CD4-positive, alpha-beta memory T cell (primary cell): ENCODE data around the gene PER1. TPM values are rescaled to one million over a fixed set of nuclear protein-coding genes. Genes with fewer than 3 reads are reported as not detected.

ENCODE experiments used
- CTCF ChIA-PET: fragments of 350-600 bp; sonication (Branson Sonifier 250); formaldehyde crosslinking; loops from one replicate; lab custom pipeline; 2021; ENCODE audit warnings: inconsistent platforms; ENCODE audit not compliant: partially characterized antibody; lab: Charles Lee
- POLR2A ChIA-PET: fragments of 350-600 bp; sonication (Branson Sonifier 250); formaldehyde crosslinking; loops from one replicate; lab custom pipeline; 2021; ENCODE audit not compliant: partially characterized antibody; lab: Charles Lee
- DNase-seq, 5 donors: peaks; one replicate each; pipeline versions ENCODE4 v3.0.0 to v3.0.0-alpha.2; 2020 to 2022; ENCODE audit warnings: mixed read lengths in 1 of 5
- H3K27ac ChIP-seq: one replicate; pipeline ENCODE4 v1.7.0; 2013; ENCODE audit warnings: low read depth, low read length
- H3K27me3 ChIP-seq: 2 replicates; pipeline ENCODE4 v1.7.0; 2013; ENCODE audit warnings: mild to moderate bottlenecking, low read length, moderate library complexity; ENCODE audit not compliant: insufficient read depth
- H3K36me3 ChIP-seq: 2 replicates; pipeline ENCODE4 v1.7.0; 2013; ENCODE audit warnings: mild to moderate bottlenecking, low read length, moderate library complexity; ENCODE audit not compliant: insufficient read depth
- H3K4me1 ChIP-seq: 2 replicates; pipeline ENCODE4 v1.7.0; 2013; ENCODE audit warnings: mild to moderate bottlenecking, low read length, moderate library complexity; ENCODE audit not compliant: insufficient read depth
- H3K4me3 ChIP-seq, 2 donors: one replicate each; pipeline ENCODE4 v1.7.0; 2013; ENCODE audit warnings: low read length in 2 of 2, mild to moderate bottlenecking in 1 of 2
- H3K9me3 ChIP-seq, 2 donors: one replicate each; pipeline ENCODE4 v1.7.0; 2013; ENCODE audit warnings: low read length in 2 of 2, control low read depth in 1 of 2; ENCODE audit not compliant: control insufficient read depth in 1 of 2
- H3K27ac Mint-ChIP-seq, 7 donors: one replicate each; pipeline ENCODE4 v1.8.0; 2020 to 2021; ENCODE audit warnings: mixed read lengths in 7 of 7, mild to moderate bottlenecking in 6 of 7, inconsistent platforms in 3 of 7, moderate library complexity in 3 of 7
- H3K27me3 Mint-ChIP-seq, 2 donors: one replicate each; pipeline ENCODE4 v1.8.0; 2020 to 2021; ENCODE audit warnings: mixed read lengths in 2 of 2
- H3K36me3 Mint-ChIP-seq, 2 donors: one replicate each; pipeline ENCODE4 v1.8.0; 2020 to 2021; ENCODE audit warnings: mixed read lengths in 2 of 2, inconsistent platforms in 1 of 2, mild to moderate bottlenecking in 1 of 2
- H3K4me1 Mint-ChIP-seq, 4 donors: one replicate each; pipeline ENCODE4 v1.8.0; 2020 to 2021; ENCODE audit warnings: mixed read lengths in 4 of 4, mild to moderate bottlenecking in 1 of 4
- H3K4me3 Mint-ChIP-seq, 8 donors: one replicate each; pipeline ENCODE4 v1.8.0; 2020 to 2021; ENCODE audit warnings: mixed read lengths in 8 of 8, mild to moderate bottlenecking in 7 of 8, moderate library complexity in 6 of 8, inconsistent platforms in 3 of 8
- H3K9me3 Mint-ChIP-seq, 8 donors: one replicate each; pipeline ENCODE4 v1.8.0; 2020 to 2021; ENCODE audit warnings: mixed read lengths in 8 of 8, mild to moderate bottlenecking in 5 of 8, inconsistent platforms in 3 of 8, moderate library complexity in 1 of 8
- intact Hi-C: fragments of 100-400 bp; cut with micrococcal nuclease; formaldehyde crosslinking; loops from one replicate; pipeline ENCODE4 v1.15.1; 2023
- polyA plus RNA-seq, 2 donors: library from polyadenylated mRNA; unstranded; fragments of 300-500 nt; fragmentation: Illumina TruSeq; gene quantifications; one replicate each; pipeline ENCODE4 v1.2.3, GENCODE V29; 2021
- total RNA-seq, 2 experiments: library from RNA; stranded (reverse); gene quantifications; one replicate each; pipeline ENCODE4 v1.2.3, GENCODE V29; 2021

The PER1 gene
- total and polyA plus RNA-seq, 4 experiments from 2014 or later = 3.7 to 79.4 (median 48.7) TPM

GRCh38 chr17:8142887-8143580 lies 9.2 kb downstream of the PER1 start:
- Mint-ChIP-seq H3K27ac (peak overlapping the region in 4 of 7 donors; percentile 24 to 92 (median 63)), H3K9me3 (peaks cover 0 to 26% (median 0%) of the 10 kb centered on the region in 8 donors), H3K4me3 (peak overlapping the region in 2 of 8 donors; percentile 25), H3K27me3 (no peaks in the 10 kb centered on the region), H3K36me3 (peaks cover 39 to 59% of the 10 kb centered on the region in 2 donors), H3K4me1 (peaks cover 3 to 8% (median 4%) of the 10 kb centered on the region in 4 donors)
- POLR2A ChIA-PET = interaction anchor here (1.1 to 23.4 kb wide), 3 partner anchors 13 to 80 kb away, joined by 3 to 1074 read pairs (median 237); partner anchors contain the start of genes BORCS6, PER1, TMEM107 and VAMP2
- H3K9me3 ChIP-seq = no peaks in the 10 kb centered on the region
- H3K36me3 ChIP-seq = peaks cover 73% of the 10 kb centered on the region
- peak in 2 of 5 donors; percentile 22 to 28 for DNase-seq
- CTCF ChIA-PET = interaction anchor here (0.6 to 6.2 kb wide), 2 partner anchors 13 to 105 kb away, joined by 3 to 93 read pairs; partner anchors contain the start of gene CTC1
- H3K4me3 ChIP-seq = no peak overlapping the region
- intact Hi-C loops = no loop called here
- H3K27ac ChIP-seq = no peak overlapping the region
- H3K27me3 ChIP-seq = no peaks in the 10 kb centered on the region
- peaks cover 15% of the 10 kb centered on the region for H3K4me1 ChIP-seq

- intact Hi-C loops = no loop called here
- Histone ChIP-seq H3K27ac (no peak overlapping the region), H3K4me1 (peaks cover 20% of the 10 kb centered on the region), H3K27me3 (no peaks in the 10 kb centered on the region), H3K9me3 (no peaks in the 10 kb centered on the region), H3K4me3 (no peak overlapping the region), H3K36me3 (peaks cover 66% of the 10 kb centered on the region)
- peaks cover 0 to 8% (median 3%) of the 10 kb centered on the region in 4 donors for H3K4me1 Mint-ChIP-seq
- H3K27ac Mint-ChIP-seq = peak overlapping the region in 6 of 7 donors; percentile 42 to 89 (median 76)
- H3K27me3 Mint-ChIP-seq = no peaks in the 10 kb centered on the region
- H3K36me3 Mint-ChIP-seq = peaks cover 34 to 54% of the 10 kb centered on the region in 2 donors
- H3K4me3 Mint-ChIP-seq = peak overlapping the region in 1 of 8 donors; percentile 25
- ChIA-PET POLR2A (interaction anchor here (2.0 to 23.4 kb wide), 6 partner anchors 14 to 105 kb away, joined by 7 to 1074 read pairs (median 64); partner anchors contain the start of genes BORCS6, CTC1, PER1 and TMEM107), CTCF (interaction anchor here (0.9 to 6.2 kb wide), 7 partner anchors 8 to 159 kb away, joined by 3 to 93 read pairs (median 5); partner anchors contain the start of gene ALOXE3)
- peak in 2 of 5 donors; percentile 14 to 26 for DNase-seq
- H3K9me3 Mint-ChIP-seq = peaks cover 0 to 26% (median 0%) of the 10 kb centered on the region in 8 donors
These were observed 9.9 kb downstream of the PER1 start for GRCh38 chr17:8142158-8142886.

- Mint-ChIP-seq H3K4me3 (peak overlapping the region in 2 of 8 donors; percentile 20 to 50), H3K27ac (peak overlapping the region in 5 of 7 donors; percentile 35 to 88 (median 75)), H3K4me1 (peaks cover 0 to 8% (median 2%) of the 10 kb centered on the region in 4 donors), H3K36me3 (peaks cover 30 to 50% of the 10 kb centered on the region in 2 donors), H3K27me3 (no peaks in the 10 kb centered on the region), H3K9me3 (peaks cover 0 to 20% (median 0%) of the 10 kb centered on the region in 8 donors)
- H3K36me3 ChIP-seq = peaks cover 60% of the 10 kb centered on the region
- H3K27ac ChIP-seq = no peak overlapping the region
- CTCF ChIA-PET = interaction anchor here (0.9 to 6.2 kb wide), 8 partner anchors 9 to 159 kb away, joined by 3 to 93 read pairs (median 5); partner anchors contain the start of genes ALOXE3 and SLC25A35
- intact Hi-C loops = no loop called here
- POLR2A ChIA-PET = interaction anchor here (1.3 to 9.5 kb wide), 9 partner anchors 14 to 154 kb away, joined by 3 to 237 read pairs (median 28); partner anchors contain the start of genes BORCS6, CTC1, HES7 and PER1
- H3K9me3 ChIP-seq = no peaks in the 10 kb centered on the region
- H3K4me3 ChIP-seq = no peak overlapping the region
- peaks cover 20% of the 10 kb centered on the region for H3K4me1 ChIP-seq
- no peaks in the 10 kb centered on the region for H3K27me3 ChIP-seq
- peak in 2 of 5 donors; percentile 22 to 25 for DNase-seq
These were observed 10.5 kb downstream of the PER1 start for GRCh38 chr17:8141741-8142140.

DNA sequence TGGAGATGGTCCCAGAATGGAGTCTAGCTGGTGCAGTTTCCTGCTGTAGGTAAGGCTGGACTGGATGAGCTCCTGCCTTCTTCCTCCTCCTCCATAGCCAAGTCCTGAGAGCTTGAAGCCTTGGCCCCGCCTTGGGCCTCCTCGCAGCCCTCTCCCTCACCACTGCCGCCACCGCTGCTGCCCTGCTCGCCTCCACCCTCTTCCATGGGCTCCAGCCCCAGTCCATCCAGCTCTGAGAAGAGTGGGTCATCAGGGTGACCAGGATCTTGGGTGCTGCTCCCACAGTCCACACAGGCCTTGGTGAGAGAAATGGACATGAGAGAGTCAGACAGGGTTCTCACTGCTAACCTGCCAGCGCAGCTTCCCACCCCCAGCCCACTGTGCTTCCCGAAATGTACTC lies 11.2 kb downstream of the PER1 start:
- intact Hi-C loops = no loop called here
- peak in 2 of 5 donors; percentile 18 to 35 for DNase-seq
- Mint-ChIP-seq H3K27ac (peak overlapping the region in 5 of 7 donors; percentile 1 to 88 (median 25)), H3K36me3 (peaks cover 23 to 43% of the 10 kb centered on the region in 2 donors), H3K4me3 (peak overlapping the region in 2 of 8 donors; percentile 17 to 21), H3K4me1 (peaks cover 0 to 8% (median 3%) of the 10 kb centered on the region in 4 donors), H3K9me3 (peaks cover 0 to 20% (median 0%) of the 10 kb centered on the region in 8 donors), H3K27me3 (no peaks in the 10 kb centered on the region)
- Histone ChIP-seq H3K27me3 (no peaks in the 10 kb centered on the region), H3K4me1 (peaks cover 20% of the 10 kb centered on the region), H3K27ac (no peak overlapping the region), H3K36me3 (peaks cover 53% of the 10 kb centered on the region), H3K4me3 (no peak overlapping the region), H3K9me3 (no peaks in the 10 kb centered on the region)
- POLR2A ChIA-PET = interaction anchor here (1.0 to 9.5 kb wide), 12 partner anchors 14 to 154 kb away, joined by 3 to 237 read pairs (median 15); partner anchors contain the start of genes BORCS6, CTC1, HES7 and PER1
- CTCF ChIA-PET = interaction anchor here (0.9 to 6.2 kb wide), 9 partner anchors 10 to 160 kb away, joined by 3 to 93 read pairs (median 5); partner anchors contain the start of genes ALOXE3 and SLC25A35

- H3K27me3 Mint-ChIP-seq = no peaks in the 10 kb centered on the region
- H3K27ac Mint-ChIP-seq = peak overlapping the region in 5 of 7 donors; percentile 17 to 76 (median 52)
- Histone ChIP-seq H3K36me3 (peaks cover 46% of the 10 kb centered on the region), H3K27ac (peak overlapping the region; percentile 78), H3K9me3 (no peaks in the 10 kb centered on the region), H3K4me1 (peaks cover 20% of the 10 kb centered on the region), H3K27me3 (no peaks in the 10 kb centered on the region), H3K4me3 (no peak overlapping the region)
- ChIA-PET POLR2A (interaction anchor here (1.0 to 9.5 kb wide), 17 partner anchors 14 to 161 kb away, joined by 3 to 237 read pairs (median 10); partner anchors contain the start of genes ALOXE3, BORCS6, CTC1 and HES7), CTCF (interaction anchor here (1.0 to 6.2 kb wide), 14 partner anchors 8 to 161 kb away, joined by 3 to 93 read pairs (median 8); partner anchors contain the start of genes ALOXE3 and SLC25A35)
- H3K36me3 Mint-ChIP-seq = peaks cover 20 to 36% of the 10 kb centered on the region in 2 donors
- peaks cover 0 to 18% (median 0%) of the 10 kb centered on the region in 8 donors for H3K9me3 Mint-ChIP-seq
- H3K4me1 Mint-ChIP-seq = peaks cover 0 to 8% (median 3%) of the 10 kb centered on the region in 4 donors
- intact Hi-C loops = no loop called here
- DNase-seq = peak in 3 of 5 donors; percentile 14 to 49 (median 15)
- H3K4me3 Mint-ChIP-seq = peak overlapping the region in 3 of 8 donors; percentile 6 to 23 (median 6)
These were observed 11.9 kb downstream of the PER1 start for GRCh38 chr17:8140065-8141029.
